DMS79 (cell line): ENCODE results near the gene FAM181A.
A peak's percentile ranks its signal among the peaks of the same experiment; 100 is the strongest.

Source experiments
- DNase-seq: peaks from one replicate; lab custom pipeline; 2025; lab: John Stamatoyannopoulos, UW

FAM181A gene

GRCh38 chr14:93962701-93963601 lies 35.8 kb downstream of the FAM181A start:
- DNase-seq: no peak

GRCh38 chr14:93963692-93964091 lies 36.5 kb downstream of the FAM181A start:
- no peak for DNase-seq

GRCh38 chr14:93964281-93964680 lies 37.1 kb downstream of the FAM181A start:
- no peak for DNase-seq

GRCh38 chr14:93964820-93965286 lies 37.7 kb downstream of the FAM181A start:
- no peak for DNase-seq

GRCh38 chr14:93965287-93965821 lies 38.2 kb downstream of the FAM181A start:
- DNase-seq: no peak

- no peak for DNase-seq
Observed at GRCh38 chr14:93965946-93966474, 38.9 kb downstream of the FAM181A start.

- DNase-seq: no peak
Observed at GRCh38 chr14:93967637-93968250, 40.6 kb downstream of the FAM181A start.

- no peak for DNase-seq
Observed at GRCh38 chr14:93969082-93969828, 42.1 kb downstream of the FAM181A start.

GRCh38 chr14:93970585-93970964 lies 43.4 kb downstream of the FAM181A start:
- peak; percentile 42 for DNase-seq

- peak; percentile 45 for DNase-seq
Observed at GRCh38 chr14:93970965-93971634, 44.0 kb downstream of the FAM181A start.

- DNase-seq: no peak
Observed at GRCh38 chr14:93971635-93972027, 44.5 kb downstream of the FAM181A start.

GRCh38 chr14:93972618-93973205 lies 45.6 kb downstream of the FAM181A start:
- no peak for DNase-seq

GRCh38 chr14:93973607-93974006 lies 46.5 kb downstream of the FAM181A start:
- no peak for DNase-seq

GRCh38 chr14:93974299-93974698 lies 47.2 kb downstream of the FAM181A start:
- DNase-seq: no peak

GRCh38 chr14:93974833-93975232 lies 47.7 kb downstream of the FAM181A start:
- no peak for DNase-seq

- no peak for DNase-seq
Observed at GRCh38 chr14:93975791-93976476, 48.8 kb downstream of the FAM181A start.

- DNase-seq: no peak
Observed at GRCh38 chr14:93976477-93977057, 49.4 kb downstream of the FAM181A start, which contains the start of gene ASB2. ASB2 (minus strand) TSS chr14:93976570; CDS start chr14:93964539, 12,031 bp downstream.

GRCh38 chr14:93977171-93977570 lies 50.0 kb downstream of the FAM181A start:
- DNase-seq: no peak

- DNase-seq: no peak
Observed at GRCh38 chr14:93977790-93978581, 50.8 kb downstream of the FAM181A start.
